Stimulated activated CD8-positive, alpha-beta memory T cell treated with anti-CD3 and anti-CD28 coated beads, Interleukin-12 subunit alpha, Interleukin-12 subunit beta, amount 100 ng/mL, for 24 hours (primary cell): ENCODE data around the gene POMC.
A peak's percentile ranks its signal among the peaks of the same experiment; 100 is the strongest.
"Not testable (repeated sequence)": the region's sequence is repeated elsewhere in the genome, so short reads cannot be mapped to it uniquely, and the experiment has no call there.

ENCODE experiments used
- DNase-seq: peaks from one replicate; pipeline ENCODE4 v3.0.0-alpha.2; 2020; ENCODE audit errors: extremely low read depth

POMC gene

DNA sequence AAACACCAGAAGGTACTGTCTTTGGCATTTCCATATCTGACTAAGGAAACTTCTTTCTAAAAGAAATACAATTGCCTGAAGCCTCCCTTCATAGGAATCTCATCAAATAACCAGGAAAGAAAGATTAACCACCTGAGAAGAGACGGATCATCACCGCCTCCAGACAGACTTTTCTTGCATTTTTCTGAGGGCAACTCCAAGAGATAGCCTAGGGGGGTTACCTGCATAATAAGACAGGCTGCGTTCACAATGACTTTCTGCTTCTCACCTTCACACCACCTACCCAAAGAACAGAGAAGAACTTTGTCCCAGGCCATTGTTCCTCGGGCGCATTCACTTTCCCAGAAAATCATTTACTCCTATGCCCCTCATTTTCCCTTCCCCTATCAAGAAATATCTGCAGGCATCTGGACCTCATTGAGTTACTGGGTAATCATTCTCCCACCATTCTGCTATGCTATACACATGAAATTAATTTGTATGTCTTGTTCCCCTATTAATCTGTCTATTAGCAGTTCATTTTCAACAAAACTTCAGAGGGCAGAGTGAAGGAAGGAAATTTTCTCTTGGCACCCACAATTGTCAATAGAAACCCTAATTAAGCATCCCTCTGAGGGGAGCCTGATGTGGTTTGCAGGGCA is 8.3 kb upstream of the POMC start:
- DNase-seq, result no peak

DNA sequence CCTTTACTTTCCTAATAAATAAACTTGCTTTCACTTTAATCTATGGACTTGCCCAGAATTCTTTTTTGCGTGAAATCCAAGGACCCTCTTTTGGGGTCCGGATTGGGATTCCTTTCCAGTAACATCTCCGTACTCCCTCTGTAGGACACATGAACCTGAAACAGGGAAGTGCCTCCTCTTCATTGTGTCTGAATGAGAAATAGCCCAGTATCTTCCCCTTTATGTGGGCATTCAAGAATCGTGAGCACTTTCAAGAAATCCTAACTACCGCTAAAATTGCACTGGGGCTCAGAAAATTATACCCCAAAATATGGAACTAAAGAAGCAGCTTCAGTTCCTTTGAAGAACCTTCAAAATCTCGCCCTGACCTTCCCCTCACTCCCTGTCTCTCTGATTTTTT is 7.8 kb upstream of the POMC start:
- DNase-seq, result no peak

DNA sequence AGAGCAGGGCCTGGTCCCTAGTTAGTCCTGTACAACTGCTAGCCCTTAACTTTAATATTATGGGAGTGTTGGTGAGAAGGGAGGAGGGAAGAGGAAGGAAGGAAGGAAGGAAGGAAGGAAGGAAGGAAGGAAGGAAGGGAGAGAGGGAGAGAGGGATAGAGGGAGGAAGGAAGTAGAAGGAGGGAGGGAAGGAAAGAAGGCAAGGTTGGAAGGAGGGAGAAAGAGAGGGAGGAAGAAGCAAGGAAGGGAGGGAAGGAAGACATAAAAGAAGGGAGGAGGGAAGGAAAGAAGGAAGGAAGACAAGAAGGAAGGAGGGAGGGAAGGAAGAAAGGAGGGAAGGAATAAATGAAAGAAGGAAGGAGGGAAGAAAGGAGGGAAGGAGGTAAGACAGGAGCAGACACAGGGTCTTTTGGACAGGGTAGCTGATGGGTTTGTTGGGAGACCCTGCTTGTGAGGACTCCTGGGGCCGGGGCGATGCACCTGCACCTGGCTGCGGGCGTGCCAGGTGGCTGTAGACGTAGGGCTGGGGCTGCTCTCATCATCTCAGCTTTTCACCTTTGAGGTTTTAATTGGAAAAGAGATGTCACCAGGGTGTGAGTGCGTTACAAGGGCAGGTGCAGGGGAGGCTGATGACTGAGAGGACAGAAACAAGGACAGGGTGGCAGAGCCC is 5.9 kb upstream of the POMC start:
- no peak for DNase-seq

DNA sequence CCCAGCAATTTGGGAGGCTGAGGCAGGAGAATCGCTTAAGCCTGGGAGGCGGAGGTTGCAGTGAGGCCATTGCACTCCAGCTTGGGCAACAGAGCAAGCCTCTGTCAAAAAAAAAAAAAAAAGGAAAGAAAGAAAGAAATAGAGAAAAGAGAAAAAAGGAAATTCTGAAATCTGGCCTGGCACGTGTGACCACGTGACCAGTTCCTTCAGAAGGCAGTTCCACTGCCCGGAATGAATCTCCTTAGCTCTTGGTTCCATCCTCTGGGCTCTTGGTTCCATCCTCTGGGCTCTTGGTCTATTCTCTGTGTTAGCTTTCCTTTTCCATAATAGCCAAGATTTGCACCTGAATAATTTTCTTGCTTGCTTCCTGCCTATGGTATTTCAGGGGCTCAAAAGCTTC is 5.3 kb upstream of the POMC start:
- no peak for DNase-seq

DNA sequence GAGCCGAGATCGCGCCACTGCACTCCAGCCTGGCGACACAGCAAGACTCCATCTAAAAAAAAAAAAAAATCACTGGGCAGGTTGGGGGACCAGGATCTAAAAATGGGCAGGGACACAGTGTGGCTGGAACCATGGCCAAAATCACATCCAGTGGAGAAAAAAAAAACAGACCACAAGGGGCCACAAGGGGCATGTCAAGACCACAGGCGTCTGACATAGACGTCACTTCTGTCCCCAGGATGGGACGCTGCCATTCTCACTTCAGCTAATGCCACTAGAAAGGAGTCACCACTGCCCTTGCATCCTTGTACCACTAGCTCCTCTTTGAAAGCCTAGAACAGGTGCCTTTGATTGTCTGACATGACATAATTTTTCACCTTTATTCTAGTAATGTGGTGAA is 2.5 kb upstream of the POMC start:
- no peak for DNase-seq

DNA sequence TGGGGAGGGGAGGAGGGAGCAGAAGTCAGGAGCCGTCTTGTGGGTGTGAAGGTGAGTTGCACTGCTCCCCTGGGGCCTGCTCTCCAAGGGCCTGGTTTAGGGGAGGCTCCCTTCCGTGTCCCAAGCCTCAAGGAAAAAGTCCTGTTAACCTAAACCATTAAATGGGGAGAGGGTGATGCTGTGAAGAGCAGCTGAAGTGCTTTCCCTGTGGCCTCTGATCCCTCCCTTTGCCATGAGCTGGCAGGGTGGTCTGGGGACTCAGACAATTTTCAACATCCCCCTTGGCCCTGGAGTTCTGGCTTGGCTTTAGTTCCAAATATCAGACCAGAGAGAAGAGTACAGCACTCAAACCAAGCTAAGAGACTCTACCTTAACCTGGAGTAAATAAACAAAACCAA is 692 bp upstream of the POMC start:
- no peak for DNase-seq

DNA sequence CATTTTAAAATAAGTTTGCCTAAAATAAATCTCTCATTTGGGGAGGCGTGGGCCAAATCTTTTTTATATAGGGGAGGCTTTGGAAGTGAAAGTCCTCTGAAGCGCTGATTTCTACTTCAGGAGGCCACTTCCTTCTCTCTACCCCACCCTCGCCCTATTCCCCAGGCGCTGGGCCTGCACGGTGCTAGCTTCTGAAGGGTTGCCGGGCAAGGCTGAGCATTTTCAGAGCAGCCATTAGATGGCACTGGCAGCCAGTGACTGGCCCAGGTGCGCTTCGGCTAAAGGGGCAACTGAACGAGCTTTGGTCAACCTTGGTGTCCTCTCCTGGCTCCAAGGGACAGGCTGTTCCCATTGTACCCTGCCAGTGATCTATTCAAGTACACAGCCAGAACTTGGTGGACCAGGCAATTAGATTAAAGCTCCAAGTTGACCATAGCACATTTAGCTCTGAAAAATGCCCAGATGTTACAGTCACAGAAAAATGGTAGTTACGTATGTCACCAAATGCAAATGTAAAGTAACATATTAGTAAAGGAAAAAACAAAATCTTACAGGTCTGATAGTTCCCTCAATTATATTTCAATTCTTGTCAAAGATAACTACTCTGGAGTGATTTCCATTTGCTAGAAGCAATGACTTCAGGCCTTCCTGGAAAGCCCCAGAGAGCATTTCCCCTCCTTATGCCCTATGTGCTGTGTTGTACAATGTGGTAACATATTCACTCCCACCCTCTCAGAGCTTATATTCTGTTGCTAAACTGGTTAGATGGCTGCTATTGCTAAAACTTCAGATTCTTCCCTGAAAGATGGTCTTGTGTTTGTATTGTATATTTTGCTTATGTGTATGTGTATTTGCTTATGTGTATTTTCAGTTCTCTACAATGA is 2.1 kb downstream of the POMC start:
- no peak for DNase-seq

DNA sequence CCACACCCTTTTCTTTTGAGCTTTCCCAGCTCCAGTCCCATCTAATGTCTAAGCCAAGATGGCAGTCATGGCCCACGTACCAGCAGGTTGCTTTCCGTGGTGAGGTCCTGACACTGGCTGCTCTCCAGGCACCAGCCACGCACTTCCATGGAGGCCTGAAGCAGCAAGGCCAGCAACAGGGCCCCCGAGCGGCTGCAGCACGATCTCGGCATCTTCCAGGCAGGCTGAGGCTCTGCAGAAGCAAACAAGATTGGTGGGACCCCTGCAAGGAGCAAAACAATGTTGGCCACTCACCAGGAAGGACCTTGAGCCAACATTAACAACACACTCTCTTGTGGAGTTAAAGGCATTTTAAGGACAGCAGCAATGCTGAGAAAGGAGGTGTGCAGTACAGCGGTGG is 3.8 kb downstream of the POMC start:
- DNase-seq, result no peak

DNA sequence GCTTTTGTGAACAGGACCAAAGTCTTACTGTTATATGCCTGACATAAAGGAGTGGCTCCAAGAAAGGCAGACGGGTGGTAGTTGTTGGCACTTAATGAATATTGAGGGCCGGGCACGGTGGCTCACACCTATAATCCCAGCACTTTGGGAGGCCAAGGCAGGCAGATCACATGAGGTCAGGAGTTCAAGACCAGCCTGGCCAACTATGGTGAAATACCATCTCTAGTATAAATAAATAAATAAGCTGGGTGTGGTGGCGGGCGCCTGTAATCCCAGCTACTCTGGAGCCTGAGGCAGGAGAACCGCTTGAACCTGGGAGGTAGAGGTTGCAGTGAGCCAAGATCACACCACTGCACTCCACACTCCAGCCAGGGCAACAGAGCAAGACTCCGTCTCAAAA is 6.3 kb downstream of the POMC start:
- DNase-seq, result not testable (repeated sequence)

DNA sequence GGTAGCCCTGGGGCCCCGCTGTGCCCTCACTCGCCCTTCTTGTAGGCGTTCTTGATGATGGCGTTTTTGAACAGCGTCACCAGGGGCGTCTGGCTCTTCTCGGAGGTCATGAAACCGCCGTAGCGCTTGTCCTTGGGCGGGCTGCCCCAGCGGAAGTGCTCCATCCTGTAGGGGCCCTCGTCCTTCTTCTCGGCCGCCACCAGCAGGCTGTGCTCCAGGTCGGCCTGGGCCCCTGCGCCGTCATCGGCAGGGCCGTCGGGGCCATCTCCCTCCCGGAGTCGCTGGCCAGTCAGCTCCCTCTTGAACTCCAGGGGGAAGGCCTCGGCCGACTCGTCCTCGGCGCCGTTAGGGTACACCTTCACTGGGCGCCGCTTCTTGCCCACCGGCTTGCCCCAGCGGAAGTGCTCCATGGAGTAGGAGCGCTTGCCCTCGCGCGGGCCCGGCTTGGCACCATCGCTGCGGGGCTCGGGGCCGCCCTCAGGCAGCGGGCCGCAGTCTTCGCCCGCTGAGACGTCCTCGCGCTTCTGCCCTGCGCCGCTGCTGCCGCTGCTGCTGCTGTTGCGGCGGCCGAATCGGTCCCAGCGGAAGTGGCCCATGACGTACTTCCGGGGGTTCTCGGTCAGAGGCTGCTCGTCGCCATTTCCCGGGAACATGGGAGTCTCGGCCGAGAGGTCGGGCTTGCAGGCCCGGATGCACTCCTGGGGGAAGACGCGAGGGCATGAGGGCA is 7.2 kb downstream of the POMC start:
- peak; percentile 53 for DNase-seq

DNA sequence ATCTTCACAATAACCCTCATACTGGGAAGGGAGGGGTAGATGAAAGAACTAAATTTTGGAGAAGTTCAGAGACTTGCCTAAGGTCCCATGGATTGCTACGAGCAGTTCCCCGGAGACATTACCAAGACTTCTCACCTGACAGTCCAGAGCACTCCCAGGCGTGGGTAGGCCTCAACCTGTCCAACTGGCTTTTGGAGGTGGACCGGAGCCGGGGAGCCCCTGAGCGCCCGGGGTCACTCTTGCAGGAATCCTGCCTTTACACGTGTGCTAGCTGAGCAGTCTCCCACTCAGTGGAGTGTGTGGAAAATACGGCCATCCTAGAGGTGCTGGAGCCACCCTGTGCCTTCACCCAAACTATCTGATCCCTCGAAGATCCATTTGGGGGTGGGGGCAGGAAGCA is 8.0 kb downstream of the POMC start:
- no peak for DNase-seq

DNA sequence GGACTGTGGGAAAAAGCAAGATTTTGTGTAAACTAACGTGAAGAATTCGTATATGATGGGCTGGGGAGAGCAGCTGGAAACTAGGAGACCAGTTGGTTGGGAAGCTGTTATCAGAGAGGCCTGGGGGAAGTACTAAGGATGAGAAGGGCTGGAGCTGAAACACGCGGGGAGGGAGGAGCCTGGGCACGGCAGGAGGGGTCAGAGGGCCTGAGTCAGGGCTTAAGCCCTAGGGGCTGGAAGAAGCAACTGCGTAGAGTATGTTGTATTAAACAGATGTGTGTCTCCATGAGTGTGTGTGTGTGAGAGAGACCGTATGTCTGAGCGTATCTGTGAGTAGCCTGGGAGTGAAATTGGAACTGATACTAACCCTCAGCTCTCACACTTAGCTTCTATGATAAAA is 8.4 kb downstream of the POMC start:
- DNase-seq, result no peak

DNA sequence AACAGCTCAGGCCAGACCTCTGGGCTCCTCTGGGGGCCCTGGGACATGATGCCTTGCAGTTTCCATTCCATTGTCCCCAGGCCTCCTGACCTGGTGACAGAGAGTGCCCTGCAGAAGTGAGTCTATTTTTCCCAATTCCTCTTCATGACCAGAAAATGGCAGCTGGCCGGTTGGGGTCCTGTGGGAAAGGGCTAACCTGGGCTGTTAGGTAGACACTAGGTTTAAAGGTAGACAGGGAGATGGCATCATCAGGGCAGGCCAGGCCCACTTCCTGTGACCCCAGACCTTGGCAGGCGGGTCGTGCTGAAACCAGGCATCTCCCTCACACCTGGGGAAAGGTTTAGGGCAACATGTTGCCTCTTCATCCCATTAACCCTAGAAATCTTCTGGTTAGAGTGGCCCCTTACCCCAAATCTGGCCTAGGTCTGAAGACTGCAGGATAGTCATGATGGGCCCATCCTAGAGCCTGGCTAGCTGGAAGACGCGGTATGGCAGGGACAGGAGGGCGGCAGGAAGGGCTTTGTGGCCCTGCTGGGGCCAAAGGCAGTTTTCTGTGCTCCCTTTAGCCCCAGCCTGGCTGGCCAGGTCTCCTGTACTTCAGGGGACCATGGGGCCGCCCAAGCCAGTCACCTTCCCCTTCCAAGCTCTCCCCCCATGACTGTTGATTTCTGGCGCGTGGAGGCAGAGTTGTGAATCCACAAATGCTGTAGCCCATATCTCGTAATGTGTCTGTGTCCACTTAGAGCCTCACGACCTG is 10.1 kb downstream of the POMC start:
- DNase-seq, result no peak

DNA sequence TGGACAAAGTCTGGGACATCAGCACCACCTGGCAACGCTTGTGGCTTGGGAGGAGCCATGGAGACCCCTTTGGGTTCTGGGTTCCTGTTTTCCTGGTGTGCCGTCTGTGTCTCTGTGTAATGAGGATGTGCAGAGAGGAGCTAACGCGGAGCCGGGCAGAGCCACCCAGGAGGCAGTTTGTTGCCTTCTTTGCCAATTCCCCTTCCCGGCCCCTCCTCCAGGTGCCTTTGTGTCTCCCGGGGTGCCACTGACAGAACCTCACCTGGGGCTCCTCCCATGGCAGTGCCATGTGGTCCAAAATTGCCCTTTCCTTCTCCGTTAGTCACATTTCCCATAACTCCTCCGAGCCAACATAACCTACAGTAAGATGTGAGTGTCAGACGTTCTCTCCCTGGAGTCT is 13.0 kb downstream of the POMC start:
- no peak for DNase-seq

DNA sequence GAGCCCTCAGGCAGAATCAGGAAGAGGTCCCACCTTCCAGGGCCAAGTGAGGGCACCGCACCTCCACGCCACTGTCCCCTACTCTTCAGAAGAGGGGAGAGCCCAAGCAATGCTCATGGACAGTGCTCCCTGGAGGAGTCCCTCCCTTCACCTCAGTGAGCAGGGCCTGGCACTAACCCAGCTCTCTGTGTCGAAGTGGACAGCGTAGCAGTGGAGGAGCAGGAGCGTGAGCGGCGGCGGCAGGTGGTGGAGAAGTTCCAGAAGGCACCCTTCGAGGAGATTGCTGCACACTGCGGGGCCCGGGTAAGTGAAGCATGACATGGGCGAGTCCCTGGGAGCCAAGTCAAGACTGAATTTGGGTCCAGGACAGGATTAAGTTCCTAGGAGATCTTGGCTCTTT is 16.7 kb downstream of the POMC start:
- no peak for DNase-seq

DNA sequence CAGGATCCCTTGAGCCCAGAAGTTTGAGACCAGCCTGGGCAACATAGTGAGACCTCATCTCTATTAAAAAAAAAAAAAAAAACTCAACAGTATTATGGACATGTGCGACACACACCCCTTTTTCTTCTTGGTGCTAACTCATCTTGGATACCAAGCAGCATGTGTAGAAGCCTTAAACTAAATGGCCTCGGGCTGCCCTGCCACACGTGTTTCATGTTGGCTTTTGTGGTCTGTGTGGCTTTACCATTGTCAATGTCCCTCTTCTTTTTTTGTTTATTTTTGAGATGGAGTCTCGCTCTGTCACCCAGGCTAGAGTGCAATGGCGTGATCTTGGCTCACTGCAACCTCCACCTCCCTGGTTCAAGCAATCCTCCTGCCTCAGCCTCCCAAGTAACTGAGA is 17.4 kb downstream of the POMC start:
- DNase-seq, result not testable (repeated sequence)

DNA sequence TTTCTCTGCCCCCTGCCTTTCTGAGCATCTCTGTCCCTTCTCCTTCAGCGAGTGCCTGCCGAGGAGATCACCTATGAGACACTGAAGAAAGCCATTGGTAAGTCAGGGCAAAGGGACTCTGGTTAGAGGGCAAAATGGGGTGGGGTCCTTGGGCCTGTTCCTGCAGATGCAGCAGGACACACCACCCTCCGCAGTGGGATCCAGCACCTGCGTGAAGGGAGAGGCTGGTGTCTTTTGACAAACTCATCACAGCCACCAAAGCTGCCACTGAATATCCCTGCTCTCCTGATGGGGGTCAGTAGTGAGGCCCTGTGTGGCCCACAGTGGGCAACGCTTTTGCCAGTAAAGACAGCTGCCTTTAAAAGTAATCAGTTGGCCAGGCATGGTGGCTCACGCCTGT is 18.7 kb downstream of the POMC start:
- DNase-seq, result no peak

DNA sequence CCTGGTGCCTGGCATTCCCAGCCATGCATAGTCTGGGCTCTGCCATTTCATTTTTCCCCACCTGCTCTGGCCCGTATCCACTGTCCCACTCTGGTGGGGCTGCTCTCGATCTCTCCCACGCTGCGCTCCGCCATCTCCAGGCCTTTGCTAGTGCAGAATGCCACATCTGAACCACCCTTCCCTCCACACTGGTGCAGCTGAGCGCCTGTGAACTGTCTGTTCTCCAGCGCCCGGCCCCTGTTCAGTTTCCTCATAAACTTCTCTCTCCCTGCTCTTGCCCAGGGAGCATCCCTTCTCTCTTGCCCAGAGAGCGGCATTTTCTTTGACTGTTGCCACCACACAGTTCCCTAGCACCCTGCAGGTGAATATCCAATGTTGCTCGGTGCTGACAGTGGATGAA is 21.5 kb downstream of the POMC start:
- DNase-seq, result no peak

DNA sequence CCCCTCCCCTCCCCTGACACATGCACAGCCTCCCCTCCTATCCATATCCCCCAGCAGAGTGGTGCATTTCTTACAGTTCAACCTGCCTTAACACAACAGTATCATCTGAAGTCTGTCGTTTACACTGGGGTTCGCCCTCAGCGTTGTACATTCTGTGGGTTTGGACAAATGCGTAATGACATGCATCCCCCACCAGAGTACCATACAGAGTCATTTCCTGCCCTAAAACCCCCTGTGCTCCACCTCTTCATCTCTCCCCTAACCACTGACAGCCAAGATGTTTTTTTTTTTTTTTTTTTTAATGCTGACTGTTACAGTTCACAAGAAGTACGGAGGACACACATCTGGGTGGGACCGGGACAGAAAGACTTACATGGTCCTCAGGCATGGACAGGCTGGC is 22.6 kb downstream of the POMC start:
- no peak for DNase-seq

DNA sequence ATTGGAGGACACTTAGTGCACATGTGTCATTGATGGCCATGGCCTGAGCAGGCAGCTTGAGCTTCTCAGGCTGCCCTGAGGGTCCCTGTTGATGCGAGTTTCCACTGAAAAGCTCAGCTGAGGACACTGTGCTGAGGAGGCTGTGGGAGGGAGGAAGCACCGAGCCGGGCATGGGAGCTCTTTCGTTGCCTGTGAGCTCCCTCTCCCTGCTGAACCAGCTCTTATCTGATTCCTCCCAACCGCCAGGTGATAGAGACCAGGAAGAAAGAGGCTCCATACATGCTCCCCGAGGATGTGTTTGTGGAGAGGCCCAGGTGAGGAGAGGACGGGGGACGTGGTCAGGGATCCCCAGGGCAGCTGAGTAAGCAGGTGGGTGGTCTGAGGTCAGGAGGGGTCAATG is 27.3 kb downstream of the POMC start:
- DNase-seq, result no peak

DNA sequence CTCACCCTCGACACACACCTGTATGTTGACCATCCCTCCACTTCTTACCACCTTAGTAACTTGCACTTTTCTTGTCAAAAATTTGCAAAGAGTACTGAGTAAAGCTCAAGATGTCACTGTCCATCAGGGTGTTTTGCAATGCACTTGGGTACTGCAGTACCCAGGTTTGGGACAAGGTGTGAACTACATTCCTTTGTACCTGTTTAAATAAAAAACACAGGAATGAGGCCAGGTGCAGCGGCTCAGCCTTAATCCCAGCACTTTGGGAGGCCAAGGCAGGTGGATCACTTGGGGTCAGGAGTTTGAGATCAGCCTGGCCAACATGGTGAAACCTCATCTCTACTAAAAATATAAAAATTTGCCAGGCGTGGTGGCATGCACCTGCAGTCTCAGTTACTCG is 27.8 kb downstream of the POMC start:
- DNase-seq, result not testable (repeated sequence)

DNA sequence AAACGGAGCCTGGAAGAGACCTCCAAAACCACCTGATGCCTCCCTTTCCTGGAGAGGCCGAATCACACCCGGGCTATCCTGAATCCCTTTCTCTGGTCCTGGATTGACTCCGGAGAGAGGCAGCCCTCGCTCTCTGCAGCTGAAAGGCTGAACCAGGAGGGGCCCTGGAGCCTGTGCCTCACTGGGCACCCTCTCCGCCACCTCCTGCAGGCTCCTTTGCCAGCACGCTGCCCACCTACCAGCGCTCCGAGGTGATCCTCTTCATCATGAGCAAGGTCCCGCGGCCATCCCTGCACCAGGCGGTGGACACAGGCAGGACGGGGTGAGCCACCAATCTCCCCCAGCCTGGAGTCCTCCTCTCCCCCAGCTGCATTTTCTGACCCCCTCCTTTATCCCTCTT is 35.7 kb downstream of the POMC start:
- no peak for DNase-seq
